DOHH2 (cell line): ENCODE measurements around the gene MEGF11.

Source experiments
- H3F3A ChIP-seq: fragments of 200-600 bp; sonication (generic), shearing (Covaris generic); 2 replicates; pipeline ENCODE4 v1.6.0; 2016; ENCODE audit warnings: antibody characterized with exemption, mild to moderate bottlenecking; ENCODE audit not compliant: control insufficient read depth, insufficient read depth
- H3K27ac ChIP-seq: fragments of 200-600 bp; sonication (generic); 2 replicates; pipeline ENCODE4 v1.5.1; 2014; ENCODE audit warnings: low read depth, mild to moderate bottlenecking, low read length, moderate library complexity
- H3K27me3 ChIP-seq: fragments of 200-600 bp; sonication (generic); 2 replicates; pipeline ENCODE4 v1.6.1; 2014; ENCODE audit warnings: mild to moderate bottlenecking, low read length, mixed read lengths; ENCODE audit not compliant: control insufficient read depth
- H3K36me3 ChIP-seq: fragments of 200-600 bp; sonication (generic); 2 replicates; pipeline ENCODE4 v1.6.1; 2014; ENCODE audit warnings: mild to moderate bottlenecking, low read length, moderate library complexity, mixed read lengths; ENCODE audit not compliant: control insufficient read depth
- H3K4me1 ChIP-seq: fragments of 200-600 bp; sonication (generic); 2 replicates; pipeline ENCODE4 v1.6.1; 2014; ENCODE audit warnings: mild to moderate bottlenecking, low read length, mixed read lengths; ENCODE audit not compliant: control insufficient read depth
- H3K4me2 ChIP-seq: fragments of 200-600 bp; sonication (generic); 2 replicates; pipeline ENCODE4 v1.6.0; 2014; ENCODE audit warnings: mild to moderate bottlenecking, low read length, moderate library complexity
- H3K4me3 ChIP-seq: fragments of 200-600 bp; sonication (generic); 2 replicates; pipeline ENCODE4 v1.5.1; 2014; ENCODE audit warnings: mild to moderate bottlenecking, low read length, mixed read lengths
- H3K79me2 ChIP-seq: fragments of 200-600 bp; sonication (generic); 2 replicates; pipeline ENCODE4 v1.6.1; 2014; ENCODE audit warnings: mild to moderate bottlenecking, low read length, mixed read lengths; ENCODE audit not compliant: control insufficient read depth
- H3K9me2 ChIP-seq: fragments of 200-600 bp; sonication (generic); replicated peaks from 2 replicates; pipeline ENCODE4 v1.6.1; 2014; ENCODE audit warnings: mild to moderate bottlenecking, low read length, mixed read lengths; ENCODE audit not compliant: control insufficient read depth
- H3K9me3 ChIP-seq: fragments of 200-600 bp; sonication (generic); 2 replicates; pipeline ENCODE4 v1.6.1; 2014; ENCODE audit warnings: antibody characterized with exemption, low read length, mixed read lengths; ENCODE audit not compliant: control insufficient read depth, insufficient read depth
- H4K20me1 ChIP-seq: fragments of 200-600 bp; sonication (generic); 2 replicates; pipeline ENCODE4 v1.6.0; 2014; ENCODE audit warnings: low read depth, mild to moderate bottlenecking, antibody characterized with exemption, low read length, moderate library complexity; ENCODE audit not compliant: control insufficient read depth, insufficient read depth
- EZH2phosphoT487 ChIP-seq: fragments of 200-600 bp; sonication (generic); IDR thresholded peaks from 2 replicates; pipeline ENCODE4 v1.6.1; 2017; ENCODE audit warnings: borderline replicate concordance, mild to moderate bottlenecking, antibody characterized with exemption, low read length, moderate library complexity, mixed read lengths
- TF ChIP-seq, protein P1 (sequence below): fragments of 200-600 bp; sonication (generic); IDR thresholded peaks from one replicate; pipeline ENCODE4 v1.5.1; 2014; ENCODE audit warnings: antibody characterized with exemption, mild to moderate bottlenecking, low read depth, low read length; ENCODE audit not compliant: poor library complexity, severe bottlenecking

Gene MEGF11

GRCh38 chr15:66115568-66116206 lies 137.9 kb downstream of the MEGF11 start:
- Histone ChIP-seq H3K79me2 (no peaks in the 10 kb centered on the region), H3K4me3 (no peak overlapping the region), H3K27me3 (no peaks in the 10 kb centered on the region), H3K4me2 (no peak overlapping the region), H3K9me2 (no peaks in the 10 kb centered on the region), H3F3A (no peaks in the 10 kb centered on the region), H4K20me1 (no peaks in the 10 kb centered on the region), H3K4me1 (peaks cover 28% of the 10 kb centered on the region), H3K27ac (no peak overlapping the region), H3K9me3 (no peaks in the 10 kb centered on the region), H3K36me3 (peaks cover 81% of the 10 kb centered on the region)
- TF ChIP-seq EZH2phosphoT487: no peak
- TF ChIP-seq, protein P1, sequence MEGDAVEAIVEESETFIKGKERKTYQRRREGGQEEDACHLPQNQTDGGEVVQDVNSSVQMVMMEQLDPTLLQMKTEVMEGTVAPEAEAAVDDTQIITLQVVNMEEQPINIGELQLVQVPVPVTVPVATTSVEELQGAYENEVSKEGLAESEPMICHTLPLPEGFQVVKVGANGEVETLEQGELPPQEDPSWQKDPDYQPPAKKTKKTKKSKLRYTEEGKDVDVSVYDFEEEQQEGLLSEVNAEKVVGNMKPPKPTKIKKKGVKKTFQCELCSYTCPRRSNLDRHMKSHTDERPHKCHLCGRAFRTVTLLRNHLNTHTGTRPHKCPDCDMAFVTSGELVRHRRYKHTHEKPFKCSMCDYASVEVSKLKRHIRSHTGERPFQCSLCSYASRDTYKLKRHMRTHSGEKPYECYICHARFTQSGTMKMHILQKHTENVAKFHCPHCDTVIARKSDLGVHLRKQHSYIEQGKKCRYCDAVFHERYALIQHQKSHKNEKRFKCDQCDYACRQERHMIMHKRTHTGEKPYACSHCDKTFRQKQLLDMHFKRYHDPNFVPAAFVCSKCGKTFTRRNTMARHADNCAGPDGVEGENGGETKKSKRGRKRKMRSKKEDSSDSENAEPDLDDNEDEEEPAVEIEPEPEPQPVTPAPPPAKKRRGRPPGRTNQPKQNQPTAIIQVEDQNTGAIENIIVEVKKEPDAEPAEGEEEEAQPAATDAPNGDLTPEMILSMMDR: no peak

DNA sequence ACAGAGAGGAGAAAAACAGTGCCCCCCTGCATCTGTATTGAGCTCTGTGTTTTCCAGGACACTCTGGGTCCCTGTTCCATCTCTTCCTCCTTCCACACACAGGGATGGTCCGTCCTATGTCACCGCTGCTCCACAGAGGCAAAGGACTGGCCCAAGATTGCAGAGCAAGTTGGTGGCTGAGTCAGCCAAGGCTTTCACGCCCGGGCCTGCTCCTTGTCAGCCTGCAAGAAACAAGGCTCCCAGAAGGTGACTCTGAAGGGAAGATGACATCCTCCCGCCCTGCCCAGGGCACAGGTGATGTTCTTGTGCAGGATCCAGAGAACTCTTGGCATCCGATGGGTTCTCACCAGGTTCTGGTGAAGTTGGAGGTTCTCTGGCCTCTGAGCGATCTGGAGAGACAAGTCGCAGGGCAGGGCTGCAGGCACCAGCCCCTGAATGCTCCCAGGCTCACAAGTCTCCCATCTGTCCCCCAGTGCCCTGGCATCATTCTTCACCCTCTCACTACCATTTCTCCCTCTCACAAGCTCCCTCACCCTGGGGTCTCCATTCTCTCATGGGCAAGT lies 138.6 kb downstream of the MEGF11 start:
- no peak overlapping the region for H3K4me2 ChIP-seq
- H3K4me3 ChIP-seq: no peak overlapping the region
- H3K4me1 ChIP-seq: peaks cover 28% of the 10 kb centered on the region
- H3K9me3 ChIP-seq: no peaks in the 10 kb centered on the region
- TF ChIP-seq EZH2phosphoT487: no peak
- TF ChIP-seq, protein P1: no peak
- peaks cover 81% of the 10 kb centered on the region for H3K36me3 ChIP-seq
- H4K20me1 ChIP-seq: no peaks in the 10 kb centered on the region
- no peak overlapping the region for H3K27ac ChIP-seq
- H3F3A ChIP-seq: no peaks in the 10 kb centered on the region
- no peaks in the 10 kb centered on the region for H3K9me2 ChIP-seq
- no peaks in the 10 kb centered on the region for H3K79me2 ChIP-seq
- no peaks in the 10 kb centered on the region for H3K27me3 ChIP-seq

GRCh38 chr15:66112388-66112787 lies 141.2 kb downstream of the MEGF11 start:
- Histone ChIP-seq H3K9me2 (no peaks in the 10 kb centered on the region), H3K36me3 (peaks cover 78% of the 10 kb centered on the region), H3K4me2 (no peak overlapping the region), H3K79me2 (no peaks in the 10 kb centered on the region), H3K9me3 (no peaks in the 10 kb centered on the region), H3K4me3 (no peak overlapping the region), H4K20me1 (no peaks in the 10 kb centered on the region), H3K4me1 (peaks cover 28% of the 10 kb centered on the region), H3K27me3 (no peaks in the 10 kb centered on the region), H3K27ac (no peak overlapping the region), H3F3A (no peaks in the 10 kb centered on the region)
- no peak for TF ChIP-seq EZH2phosphoT487
- TF ChIP-seq, protein P1: no peak
